HG03064 (cell line): ENCODE data around the gene CD38.
"Not testable (repeated sequence)": the region's sequence is repeated elsewhere in the genome, so short reads cannot be mapped to it uniquely, and the experiment has no call there.

Experiments
- ATAC-seq: cut with Tn5 transposase; IDR thresholded peaks from one replicate; pipeline ENCODE4 v1.9.1; 2021; ENCODE audit warnings: low read depth; ENCODE audit not compliant: unreplicated experiment

Gene CD38

DNA sequence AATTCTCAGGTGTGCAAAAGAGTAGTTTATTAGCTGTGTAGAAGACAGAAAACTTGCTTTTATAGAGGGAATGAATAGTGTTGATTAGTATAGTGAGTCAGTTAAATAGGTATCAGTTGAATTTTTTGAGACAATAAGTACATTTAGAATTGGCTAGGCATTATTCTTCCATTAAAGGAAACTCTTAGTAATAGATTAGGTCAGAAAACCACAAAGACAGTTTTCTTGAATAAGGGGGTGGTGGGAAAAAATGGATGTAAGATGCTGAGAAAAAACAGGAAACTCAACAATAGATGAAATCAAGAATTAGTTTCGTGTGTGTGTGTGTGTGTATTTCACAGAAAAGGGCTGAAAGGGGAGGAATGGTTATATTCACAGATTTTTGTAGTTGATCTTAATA lies 16.8 kb downstream of the CD38 start:
- no peak for ATAC-seq

DNA sequence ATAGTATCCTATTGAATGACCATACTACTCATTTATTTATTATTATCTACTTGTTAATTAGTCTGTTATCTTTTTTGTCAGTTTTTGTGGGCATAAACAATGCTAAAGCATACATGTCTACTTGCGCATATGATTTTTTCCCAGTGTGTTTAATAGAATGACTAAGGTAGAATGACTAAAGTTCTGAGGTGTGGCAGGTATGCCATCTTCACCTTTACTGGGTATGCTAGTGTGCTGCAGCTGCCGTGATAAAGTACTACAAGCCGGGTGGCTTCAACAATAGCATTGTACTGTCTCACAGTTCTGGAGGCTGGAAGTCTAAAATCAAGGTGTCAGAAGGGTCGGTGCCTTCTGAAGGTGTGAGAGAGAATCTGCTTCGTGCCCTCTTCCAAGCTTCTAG lies 19.2 kb downstream of the CD38 start:
- no peak for ATAC-seq

DNA sequence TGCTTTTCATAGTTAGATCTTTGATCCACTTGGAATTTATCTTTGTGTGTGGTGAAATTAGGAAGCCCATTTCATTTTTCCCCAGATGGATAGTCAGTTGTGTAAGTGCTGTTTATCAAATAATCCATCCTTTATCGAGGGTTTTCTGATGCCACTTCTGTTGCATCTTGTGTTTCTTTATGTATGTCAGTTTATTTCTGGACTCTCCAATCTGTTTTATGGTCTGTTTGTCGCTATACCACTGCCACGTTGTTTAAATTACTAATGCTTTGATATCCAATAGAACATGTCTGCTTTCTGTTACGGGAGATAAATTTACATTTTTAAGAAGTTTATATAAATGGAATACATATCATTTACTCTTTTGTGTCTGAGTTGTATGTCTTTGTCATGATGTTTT lies 21.0 kb downstream of the CD38 start:
- ATAC-seq = no peak

DNA sequence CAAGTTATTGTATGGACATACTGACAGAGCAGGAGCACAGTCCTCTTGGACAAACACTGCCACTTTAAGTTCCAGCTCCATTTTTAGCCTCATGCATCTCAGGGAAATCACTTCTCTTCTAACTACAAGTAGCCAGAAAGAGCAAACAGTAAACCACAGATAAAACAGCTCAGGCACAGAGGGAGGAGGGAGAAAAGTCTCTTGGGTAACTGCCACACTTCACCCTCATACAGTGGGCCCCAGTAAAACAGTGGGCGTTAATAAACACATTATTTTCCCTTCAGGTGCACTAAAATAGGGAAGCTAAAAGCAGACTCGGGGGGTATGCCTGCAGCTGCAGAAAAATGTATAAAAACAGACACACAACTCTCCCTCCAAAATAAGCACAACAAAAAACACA lies 21.6 kb downstream of the CD38 start:
- no peak for ATAC-seq

DNA sequence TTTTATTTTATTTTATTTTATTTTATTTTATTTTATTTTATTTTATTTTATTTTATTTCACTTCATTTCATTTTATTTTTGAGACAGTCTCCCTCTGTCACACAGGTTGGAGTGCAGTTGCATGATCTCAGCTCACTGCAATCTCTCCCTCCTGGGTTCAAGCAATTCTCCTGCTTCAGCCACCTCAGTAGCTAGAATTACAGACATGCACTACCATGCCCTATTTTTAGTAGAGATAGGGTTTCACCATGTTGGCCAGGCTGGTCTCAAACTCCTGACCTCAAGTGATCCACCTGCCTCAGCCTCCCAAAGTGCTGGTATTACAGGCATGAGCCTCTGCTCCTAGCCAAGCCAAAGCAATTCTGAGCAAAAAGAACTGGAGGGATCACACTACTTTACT lies 24.4 kb downstream of the CD38 start:
- not testable (repeated sequence) for ATAC-seq

DNA sequence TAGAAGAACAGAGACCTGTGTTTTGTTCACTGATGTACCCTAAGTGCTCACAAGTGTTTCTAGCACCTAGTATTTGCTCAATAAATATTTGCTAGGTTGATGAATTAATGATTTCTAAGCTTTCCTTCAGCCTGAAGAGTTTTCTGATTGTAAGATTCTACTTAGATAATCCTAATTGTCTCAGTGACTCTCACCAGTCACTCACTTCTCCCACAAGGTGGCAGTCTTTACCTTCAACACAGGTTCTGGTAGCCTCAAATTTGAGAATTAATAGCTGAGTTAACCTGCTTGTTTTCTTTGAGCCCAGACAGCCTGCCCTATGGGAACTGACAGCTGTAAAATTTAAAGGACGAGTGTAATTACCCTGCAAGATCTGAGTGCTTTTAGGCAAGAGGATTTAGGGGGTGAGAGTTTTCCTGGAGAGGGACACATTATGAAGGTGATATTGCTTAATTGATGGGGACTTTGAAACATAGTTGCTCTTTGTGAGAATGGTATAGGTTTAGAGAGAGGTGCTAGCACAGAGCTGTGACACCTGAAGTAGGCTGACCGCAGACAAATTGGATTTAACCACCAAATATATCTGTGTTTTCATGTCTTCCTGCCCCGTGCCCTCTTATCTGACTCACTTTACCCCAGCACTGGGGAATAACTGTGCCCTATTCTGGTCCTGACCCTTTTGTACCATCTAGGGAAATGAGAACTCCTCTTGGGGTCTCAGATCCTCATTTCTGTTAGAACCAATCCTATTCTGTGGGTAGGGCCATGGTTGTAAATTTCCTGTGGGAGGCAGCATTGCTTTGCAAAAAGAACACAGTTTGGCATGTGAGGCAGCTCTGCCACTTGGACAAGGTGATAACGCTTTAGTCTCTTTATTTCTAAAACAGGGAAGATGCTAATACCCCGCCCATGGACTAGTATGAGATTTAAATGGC lies 27.7 kb downstream of the CD38 start:
- no peak for ATAC-seq

DNA sequence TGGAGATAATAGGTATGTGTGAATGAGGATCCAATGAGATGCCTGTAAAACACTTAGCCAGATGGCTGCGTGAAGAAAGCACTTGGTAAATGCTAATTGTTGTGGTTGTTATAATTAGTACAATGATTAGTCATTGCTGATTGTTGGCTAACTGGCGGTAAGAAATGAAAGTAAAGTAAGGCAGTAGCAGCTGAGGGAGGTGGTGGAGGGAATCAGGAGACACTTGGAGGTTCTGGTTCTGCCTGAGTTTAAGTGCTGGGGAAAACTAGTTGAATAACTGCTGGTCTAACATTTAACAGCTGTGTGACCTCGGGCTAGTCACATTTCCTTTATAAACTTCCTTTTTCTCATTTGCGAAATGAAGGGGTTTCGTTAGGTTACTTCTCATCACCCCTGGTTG lies 30.9 kb downstream of the CD38 start:
- ATAC-seq = peak; percentile 62

DNA sequence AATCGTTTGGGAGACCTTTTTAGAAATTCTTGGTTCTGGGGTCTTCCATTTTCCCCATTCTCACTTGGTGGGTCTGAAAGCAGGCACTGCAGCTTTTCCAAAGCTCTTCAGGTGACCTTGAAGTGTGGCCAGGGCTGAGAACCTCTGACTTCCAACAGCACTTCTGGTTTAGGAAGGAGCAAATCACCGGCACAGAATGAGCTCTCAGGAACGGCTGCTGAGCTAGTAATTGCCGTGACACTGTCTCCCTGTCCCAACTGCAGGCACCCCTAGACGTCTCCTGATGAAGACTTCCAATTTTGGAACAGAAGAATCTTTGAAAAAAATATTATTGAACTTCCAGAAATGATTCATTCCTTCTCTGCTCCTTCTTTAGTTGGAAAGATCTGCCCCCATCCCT lies 31.3 kb downstream of the CD38 start:
- ATAC-seq = no peak

DNA sequence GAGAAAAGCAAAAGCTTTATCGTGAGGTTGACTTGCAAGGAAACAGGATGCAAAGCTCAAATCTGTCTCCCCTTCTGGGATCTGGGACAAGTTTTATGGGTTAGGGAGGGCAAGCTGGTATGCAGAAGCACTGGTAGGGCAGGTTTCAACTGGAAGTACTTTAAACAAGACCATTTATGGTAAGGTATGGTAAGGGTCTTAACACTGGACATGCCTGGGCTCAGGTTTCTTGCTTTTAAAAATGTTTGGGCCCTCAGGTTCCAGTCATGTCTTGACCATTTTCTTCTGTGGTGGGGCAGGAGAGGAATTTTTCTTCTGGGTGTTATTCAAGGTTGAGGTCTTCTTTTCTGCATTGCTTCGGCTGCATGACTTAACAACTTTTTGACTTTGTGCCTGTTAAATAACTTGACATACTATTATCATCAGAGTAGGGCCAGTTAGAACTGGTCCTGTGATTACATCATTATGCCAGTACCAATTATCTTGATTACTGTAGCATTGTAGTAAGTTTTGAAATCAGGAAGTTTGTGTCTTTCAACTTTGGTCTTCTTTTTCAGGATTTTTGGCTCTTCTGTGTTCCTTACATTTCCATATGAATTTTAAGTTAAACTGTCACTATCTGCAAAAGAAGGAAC lies 33.7 kb downstream of the CD38 start:
- no peak for ATAC-seq

DNA sequence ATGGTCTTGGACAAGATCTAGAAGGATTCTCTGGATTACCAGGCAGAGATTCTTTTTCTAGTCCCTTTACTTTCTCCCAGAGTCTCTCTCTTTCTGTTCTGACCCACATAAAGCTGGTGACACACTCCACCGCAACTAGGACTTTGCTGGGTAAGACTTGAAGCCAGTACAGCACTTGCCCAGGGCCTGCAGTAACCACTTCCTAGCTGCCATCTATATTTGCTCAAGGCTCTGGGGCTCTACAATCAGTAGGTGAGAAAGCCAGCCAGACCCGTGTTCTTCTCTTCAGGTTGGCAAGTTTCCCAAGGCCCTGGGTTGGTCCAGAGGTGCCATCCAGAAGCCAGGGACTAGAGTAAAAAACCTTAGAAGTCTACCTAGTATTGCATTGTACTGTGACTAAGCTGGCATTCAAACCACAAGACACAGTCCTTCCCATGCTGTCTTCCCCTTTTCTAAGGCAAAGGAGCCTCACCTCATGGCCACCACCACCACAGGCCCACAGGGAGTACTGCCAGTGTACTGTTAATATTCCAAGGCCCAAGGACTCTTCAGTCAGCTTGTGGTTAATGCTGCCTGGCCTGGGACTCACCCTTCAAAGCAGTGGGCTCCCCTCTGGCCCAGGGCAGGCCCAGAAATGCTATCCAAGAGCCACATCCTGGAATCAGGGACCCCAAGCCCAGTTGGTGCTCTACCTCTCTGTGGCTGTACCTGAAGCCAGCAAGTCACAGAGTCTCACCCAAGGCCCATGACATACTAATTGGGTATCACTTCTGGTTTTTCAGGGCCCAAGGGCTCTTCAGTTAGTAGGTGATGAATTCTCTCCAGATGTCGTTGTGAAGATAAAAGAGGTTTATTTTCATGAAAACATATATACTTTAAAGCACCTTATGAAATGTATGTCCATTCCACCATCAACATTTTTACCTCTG lies 54.7 kb downstream of the CD38 start:
- ATAC-seq = no peak

DNA sequence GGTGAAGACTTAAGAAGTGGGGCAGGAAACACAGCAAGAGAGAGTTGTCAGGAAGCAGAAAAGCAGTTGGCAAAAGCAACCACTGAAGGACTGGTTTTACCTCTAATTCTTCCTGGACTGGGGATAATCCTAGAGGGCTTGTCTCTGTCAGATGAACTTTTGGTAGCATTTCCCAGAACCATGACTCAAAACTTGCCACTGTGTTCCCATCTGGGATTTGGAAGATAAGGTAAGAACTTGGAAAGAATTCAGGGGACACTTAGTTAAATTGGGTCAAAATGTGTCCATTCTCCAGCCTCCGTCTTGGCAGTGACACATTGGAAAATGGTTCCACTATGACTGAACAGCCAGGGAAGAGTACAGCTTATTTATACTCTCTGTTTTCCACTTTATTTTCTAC lies 55.7 kb downstream of the CD38 start:
- no peak for ATAC-seq

DNA sequence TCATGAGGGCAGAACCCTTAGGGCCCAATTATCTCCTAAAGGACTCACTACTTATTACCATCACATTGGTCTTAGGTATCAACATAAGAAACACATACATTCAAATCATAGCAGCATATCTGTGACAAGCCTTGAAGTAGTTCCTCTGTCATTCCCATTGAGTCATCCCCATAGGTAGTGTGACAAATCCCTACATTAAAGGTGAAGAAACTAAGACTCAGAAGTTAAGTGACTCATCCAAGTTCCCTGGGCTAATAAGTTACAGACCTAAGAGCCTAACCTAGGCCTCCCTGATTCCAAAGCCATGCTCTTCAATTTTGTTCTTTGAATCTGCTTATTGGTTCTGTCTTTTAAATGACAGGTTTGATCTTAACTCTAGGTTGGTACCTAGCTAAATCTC lies 58.2 kb downstream of the CD38 start:
- no peak for ATAC-seq

DNA sequence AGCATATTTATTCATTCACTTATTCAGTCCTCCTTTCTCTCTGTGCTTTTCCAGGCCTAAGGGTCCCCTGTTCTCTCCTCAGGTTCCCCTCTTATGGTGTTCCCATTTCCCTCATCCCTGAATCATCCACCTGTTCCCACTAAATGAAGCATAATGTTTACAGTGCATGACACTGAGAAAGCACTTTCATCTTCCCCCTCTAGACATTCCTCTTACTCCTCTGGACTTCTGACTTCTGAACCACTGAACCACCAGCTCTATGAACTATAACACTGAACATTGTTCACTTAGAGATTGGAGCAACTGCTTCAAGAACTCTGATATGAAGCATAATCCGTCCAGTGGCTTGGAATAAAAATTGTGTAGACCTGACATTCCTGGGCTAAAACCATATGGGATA lies 59.5 kb downstream of the CD38 start:
- ATAC-seq = no peak

DNA sequence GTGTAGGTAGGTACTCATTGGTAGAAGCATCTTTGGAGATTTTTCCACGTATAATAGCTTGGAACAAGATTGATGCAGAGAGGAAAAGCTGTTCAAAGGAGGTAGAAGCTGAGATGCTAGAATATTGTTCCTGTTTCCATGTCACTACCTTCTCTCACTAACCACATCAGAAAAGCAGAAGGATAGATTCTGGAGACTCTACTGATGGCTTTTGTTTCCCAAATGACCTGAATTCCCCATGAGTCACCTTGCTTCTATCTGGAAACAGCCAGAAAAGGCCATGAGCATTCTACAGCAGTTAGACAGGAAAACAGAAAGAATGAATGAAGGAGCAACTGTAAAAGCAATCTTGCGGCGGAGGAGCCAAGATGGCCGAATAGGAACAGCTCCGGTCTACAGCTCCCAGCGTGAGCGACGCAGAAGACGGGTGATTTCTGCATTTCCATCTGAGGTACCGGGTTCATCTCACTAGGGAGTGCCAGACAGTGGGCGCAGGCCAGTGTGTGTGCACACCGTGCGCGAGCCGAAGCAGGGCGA lies 63.1 kb downstream of the CD38 start:
- not testable (repeated sequence) for ATAC-seq

DNA sequence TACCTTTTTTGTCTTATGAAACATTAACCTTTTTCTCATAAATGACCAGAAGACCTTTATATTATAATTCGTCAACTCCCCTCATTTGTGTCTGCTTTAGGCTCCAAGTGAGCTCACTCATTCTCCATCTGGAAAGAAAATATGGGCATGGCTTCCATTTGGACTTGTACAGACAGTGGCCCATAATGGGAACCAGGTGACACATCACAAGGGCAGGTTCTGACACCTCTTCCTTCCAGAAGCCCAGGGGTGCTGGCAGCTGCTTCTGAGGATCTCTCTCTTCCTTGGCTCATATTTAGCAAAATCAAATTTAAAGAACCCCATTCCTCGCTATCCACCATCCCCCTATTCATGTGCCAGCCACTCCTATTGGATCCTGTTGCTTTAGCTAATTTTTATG lies 69.6 kb downstream of the CD38 start:
- ATAC-seq = no peak

DNA sequence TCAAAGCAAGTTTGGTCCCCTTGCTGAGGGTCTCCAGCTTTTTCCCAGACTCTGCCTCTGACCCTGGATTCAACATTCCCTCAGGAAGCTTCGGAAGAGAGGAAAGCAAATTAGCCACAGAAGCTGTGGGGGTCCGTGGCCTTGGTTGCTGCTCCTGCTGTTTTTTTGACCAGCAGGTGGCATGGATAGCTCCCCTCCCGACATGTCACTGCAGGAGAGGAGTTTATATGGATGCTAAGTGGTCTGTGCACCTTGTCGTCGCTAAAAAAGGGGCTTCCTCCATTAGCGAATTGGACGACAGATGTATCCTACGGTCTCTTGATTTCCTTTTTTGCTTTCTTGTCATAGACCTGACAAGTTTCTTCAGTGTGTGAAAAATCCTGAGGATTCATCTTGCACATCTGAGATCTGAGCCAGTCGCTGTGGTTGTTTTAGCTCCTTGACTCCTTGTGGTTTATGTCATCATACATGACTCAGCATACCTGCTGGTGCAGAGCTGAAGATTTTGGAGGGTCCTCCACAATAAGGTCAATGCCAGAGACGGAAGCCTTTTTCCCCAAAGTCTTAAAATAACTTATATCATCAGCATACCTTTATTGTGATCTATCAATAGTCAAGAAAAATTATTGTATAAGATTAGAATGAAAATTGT lies 70.2 kb downstream of the CD38 start:
- ATAC-seq = no peak

DNA sequence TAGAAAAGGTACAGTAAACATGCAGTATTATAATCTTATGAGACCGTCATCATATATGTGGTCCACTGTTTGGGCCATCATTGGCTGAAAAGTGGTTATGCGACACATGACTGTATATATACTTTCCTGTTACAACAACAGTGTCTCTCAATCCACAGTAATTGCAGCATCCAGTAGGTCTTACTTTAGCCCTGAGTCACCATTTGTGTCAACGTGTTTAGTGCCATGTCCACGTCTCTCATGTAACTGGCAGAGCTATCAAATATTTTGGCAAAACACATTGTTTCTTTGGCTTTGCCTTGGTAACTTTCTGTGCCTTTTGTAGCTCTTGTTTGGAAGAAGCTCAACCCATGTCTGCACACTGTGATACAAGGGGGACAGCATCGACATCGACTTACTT lies 73.8 kb downstream of the CD38 start:
- ATAC-seq = no peak

DNA sequence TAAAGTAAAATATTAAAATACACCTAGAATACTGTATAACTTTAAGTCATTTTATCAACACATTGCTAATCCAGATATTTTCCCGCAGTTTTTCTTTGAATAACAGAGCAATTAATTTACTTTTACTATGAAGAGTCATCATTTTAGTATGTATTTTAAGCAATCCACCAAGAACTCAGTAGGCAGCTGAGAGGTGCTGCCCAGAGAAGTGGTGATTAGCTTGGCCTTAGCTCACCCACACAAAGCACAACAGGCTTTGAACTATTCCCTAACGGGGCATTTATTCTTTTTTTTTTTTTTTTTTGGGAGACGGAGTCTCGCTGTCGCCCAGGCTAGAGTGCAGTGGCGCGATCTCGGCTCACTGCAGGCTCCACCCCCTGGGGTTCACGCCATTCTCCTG lies 74.4 kb downstream of the CD38 start:
- ATAC-seq = no peak

DNA sequence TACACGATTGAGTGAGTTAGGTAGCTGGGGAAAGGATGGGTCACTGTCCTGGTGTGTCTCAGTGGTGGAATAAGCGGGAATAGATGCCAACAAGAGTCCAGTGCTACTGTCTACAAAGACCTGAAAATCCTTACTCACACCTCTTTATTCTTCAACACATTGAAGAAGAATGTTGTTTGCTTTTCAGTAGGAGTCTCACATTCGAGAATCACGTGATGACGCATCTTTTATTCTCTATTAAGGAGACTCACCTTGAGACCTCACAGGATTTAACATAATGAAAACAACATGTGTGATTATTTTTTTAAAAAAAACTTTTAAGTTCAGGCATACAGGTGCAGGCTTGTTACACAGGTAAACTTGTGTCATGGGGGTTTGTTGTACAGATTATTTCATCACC lies 75.2 kb downstream of the CD38 start:
- ATAC-seq = no peak

DNA sequence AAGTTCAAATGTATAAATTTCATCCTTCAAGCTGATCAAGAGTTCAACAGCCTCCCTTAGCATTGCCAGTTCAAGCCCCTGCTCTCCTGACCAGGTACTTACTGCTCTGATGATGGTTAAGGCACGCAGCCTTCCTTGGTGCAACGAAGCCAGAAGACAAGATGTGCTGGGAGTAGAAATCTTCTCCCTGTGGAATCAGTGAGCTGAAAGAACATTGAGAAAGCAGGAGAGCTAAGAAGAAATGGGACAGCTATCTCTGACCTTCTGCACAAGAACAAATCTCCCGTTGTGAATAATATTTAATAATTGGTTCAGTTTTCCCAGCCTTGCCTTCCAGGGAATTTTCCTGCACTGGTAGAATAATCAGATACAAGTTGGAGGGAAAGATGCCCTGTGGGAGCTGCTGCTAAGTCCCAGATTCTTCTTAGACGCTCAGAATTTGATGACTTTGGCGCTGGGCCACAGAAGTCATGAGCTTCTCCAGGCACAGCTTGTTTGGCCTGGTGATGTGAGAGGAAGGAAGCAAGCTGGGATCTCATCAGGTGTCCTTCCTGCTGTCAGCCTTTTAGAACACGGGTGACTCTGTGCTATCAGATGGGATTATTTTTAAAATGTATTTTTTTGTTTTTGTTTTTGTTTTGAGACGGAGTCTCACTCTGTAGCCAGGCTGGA lies 77.8 kb downstream of the CD38 start:
- no peak for ATAC-seq
